Esophagus muscularis mucosa (tissue), 3 donors: ENCODE measurements around the gene FOXO3.

ENCODE experiments used
- EP300 ChIP-seq: sonication (generic); formaldehyde crosslinking; IDR thresholded peaks from one replicate; pipeline ENCODE4 v1.6.1; 2017; ENCODE audit warnings: antibody characterized with exemption
- TF ChIP-seq, protein P1 (sequence below), 3 experiments: fragments of 200-600 bp in 2 of 3; fragments of 450-650 bp in 1 of 3; sonication (generic) in 2 of 3; IDR thresholded peaks; one replicate each; pipeline ENCODE4 v1.5.1; 2017 to 2019; ENCODE audit warnings: antibody characterized with exemption in 3 of 3, mild to moderate bottlenecking in 2 of 3, moderate library complexity in 1 of 3

DNA sequence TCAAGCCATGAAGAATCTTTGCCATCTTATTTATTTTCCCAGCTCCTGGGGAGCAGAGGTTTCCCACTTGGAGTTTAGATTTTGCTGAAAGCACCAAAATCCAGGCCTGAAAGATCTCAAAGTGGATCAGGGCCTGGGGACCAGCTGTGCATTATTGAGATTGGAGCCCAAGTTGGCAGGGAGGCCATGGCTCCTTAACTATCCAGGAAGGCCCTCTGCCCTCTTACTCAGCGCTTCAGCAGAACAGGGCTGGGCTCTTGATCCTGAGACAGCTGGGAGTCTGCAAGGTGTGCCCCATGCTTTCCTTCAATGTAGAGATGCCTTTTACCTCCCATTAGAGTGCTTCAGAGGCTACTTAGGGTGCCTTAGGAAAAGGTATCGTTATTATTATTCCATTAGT, 24.6 kb downstream of the FOXO3 start:
- TF ChIP-seq, protein P1, sequence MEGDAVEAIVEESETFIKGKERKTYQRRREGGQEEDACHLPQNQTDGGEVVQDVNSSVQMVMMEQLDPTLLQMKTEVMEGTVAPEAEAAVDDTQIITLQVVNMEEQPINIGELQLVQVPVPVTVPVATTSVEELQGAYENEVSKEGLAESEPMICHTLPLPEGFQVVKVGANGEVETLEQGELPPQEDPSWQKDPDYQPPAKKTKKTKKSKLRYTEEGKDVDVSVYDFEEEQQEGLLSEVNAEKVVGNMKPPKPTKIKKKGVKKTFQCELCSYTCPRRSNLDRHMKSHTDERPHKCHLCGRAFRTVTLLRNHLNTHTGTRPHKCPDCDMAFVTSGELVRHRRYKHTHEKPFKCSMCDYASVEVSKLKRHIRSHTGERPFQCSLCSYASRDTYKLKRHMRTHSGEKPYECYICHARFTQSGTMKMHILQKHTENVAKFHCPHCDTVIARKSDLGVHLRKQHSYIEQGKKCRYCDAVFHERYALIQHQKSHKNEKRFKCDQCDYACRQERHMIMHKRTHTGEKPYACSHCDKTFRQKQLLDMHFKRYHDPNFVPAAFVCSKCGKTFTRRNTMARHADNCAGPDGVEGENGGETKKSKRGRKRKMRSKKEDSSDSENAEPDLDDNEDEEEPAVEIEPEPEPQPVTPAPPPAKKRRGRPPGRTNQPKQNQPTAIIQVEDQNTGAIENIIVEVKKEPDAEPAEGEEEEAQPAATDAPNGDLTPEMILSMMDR (IDR thresholded peaks at IDR 0.05): no peak
- TF ChIP-seq EP300: no peak
